Measurements from ENCODE around the gene GRIK1. TPM values are rescaled to one million over a fixed set of nuclear protein-coding genes. Genes with fewer than 3 reads are reported as not detected.

GRIK1 gene
- total RNA-seq, 1 donor from 2014 or later: 3.2 TPM

DNA sequence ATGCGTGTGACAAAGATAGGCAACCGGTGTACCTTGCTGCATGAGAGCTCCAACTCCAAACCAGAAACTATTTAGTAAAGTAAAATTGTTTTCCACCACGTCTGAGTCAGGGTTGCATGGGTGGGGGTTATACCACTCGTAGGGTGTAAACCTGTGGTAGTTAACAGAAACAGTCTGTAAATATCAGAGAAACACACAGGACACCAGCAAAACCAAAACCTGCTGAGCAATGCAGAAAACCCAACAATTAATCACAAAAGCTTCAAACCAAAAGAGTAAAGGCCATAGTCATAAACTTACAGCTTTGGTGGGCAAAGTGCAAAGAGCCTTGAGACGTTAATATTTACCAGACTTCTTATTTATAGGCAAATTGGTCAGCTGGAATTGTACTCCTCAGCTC, 358.4 kb downstream of the GRIK1 start:
- Histone ChIP-seq H3K9me3 (no peaks in the 10 kb centered on the region), H3K4me1 (no peaks in the 10 kb centered on the region), H3K27me3 (no peaks in the 10 kb centered on the region), H3K27ac (no peak overlapping the region), H3K36me3 (no peaks in the 10 kb centered on the region), H3K4me3 (no peak overlapping the region)
- DNase-seq (ENCODE audit: extremely low spot score in 2 of 2): no peak
- TF ChIP-seq POLR2A (IDR thresholded peaks at IDR 0.05): no peak
- TF ChIP-seq POLR2AphosphoS5 (IDR thresholded peaks at IDR 0.05; ENCODE audit: insufficient read depth in 1 of 2, low read depth in 1 of 2): no peak
- TF ChIP-seq, protein P1, sequence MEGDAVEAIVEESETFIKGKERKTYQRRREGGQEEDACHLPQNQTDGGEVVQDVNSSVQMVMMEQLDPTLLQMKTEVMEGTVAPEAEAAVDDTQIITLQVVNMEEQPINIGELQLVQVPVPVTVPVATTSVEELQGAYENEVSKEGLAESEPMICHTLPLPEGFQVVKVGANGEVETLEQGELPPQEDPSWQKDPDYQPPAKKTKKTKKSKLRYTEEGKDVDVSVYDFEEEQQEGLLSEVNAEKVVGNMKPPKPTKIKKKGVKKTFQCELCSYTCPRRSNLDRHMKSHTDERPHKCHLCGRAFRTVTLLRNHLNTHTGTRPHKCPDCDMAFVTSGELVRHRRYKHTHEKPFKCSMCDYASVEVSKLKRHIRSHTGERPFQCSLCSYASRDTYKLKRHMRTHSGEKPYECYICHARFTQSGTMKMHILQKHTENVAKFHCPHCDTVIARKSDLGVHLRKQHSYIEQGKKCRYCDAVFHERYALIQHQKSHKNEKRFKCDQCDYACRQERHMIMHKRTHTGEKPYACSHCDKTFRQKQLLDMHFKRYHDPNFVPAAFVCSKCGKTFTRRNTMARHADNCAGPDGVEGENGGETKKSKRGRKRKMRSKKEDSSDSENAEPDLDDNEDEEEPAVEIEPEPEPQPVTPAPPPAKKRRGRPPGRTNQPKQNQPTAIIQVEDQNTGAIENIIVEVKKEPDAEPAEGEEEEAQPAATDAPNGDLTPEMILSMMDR (IDR thresholded peaks at IDR 0.05): no peak
- intact Hi-C loops (cut with DNase I): no loop called here

- DNase-seq (ENCODE audit: extremely low spot score in 2 of 2): no peak
- intact Hi-C loops (cut with DNase I): no loop called here
- Histone ChIP-seq H3K36me3 (no peaks in the 10 kb centered on the region), H3K27me3 (no peaks in the 10 kb centered on the region), H3K27ac (no peak overlapping the region), H3K4me3 (no peak overlapping the region), H3K4me1 (no peaks in the 10 kb centered on the region), H3K9me3 (no peaks in the 10 kb centered on the region)
- TF ChIP-seq POLR2A (IDR thresholded peaks at IDR 0.05): no peak
- no peak for TF ChIP-seq POLR2AphosphoS5 (IDR thresholded peaks at IDR 0.05; ENCODE audit: insufficient read depth in 1 of 2, low read depth in 1 of 2)
- TF ChIP-seq, protein P1 (IDR thresholded peaks at IDR 0.05): no peak
Measured at GRCh38 chr21:29580732-29581285, 359.0 kb downstream of the GRIK1 start.

DNA sequence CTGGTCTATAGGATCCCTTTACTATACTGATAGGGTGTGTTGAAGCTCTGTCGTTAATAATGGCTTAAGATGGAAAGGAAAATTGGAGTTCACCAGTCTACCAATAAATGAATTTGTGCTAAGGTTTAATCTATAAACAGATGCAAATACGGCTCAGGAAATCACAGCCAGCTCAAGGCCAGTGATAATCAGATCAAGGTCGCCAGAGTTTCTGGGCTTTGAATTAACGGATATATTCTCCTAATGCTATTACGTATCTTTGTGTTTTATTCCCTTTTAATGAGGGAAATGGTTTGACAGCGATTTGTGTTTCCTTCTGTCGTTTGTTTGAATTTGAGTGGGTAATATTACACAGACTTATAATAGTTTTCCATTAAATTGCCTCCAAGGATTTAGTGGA, 361.5 kb downstream of the GRIK1 start:
- H3K27ac ChIP-seq: no peak overlapping the region
- H3K36me3 ChIP-seq: no peaks in the 10 kb centered on the region
- intact Hi-C loops (cut with DNase I): no loop called here
- DNase-seq (ENCODE audit: extremely low spot score in 2 of 2): no peak
- H3K4me3 ChIP-seq: no peak overlapping the region
- no peaks in the 10 kb centered on the region for H3K9me3 ChIP-seq
- TF ChIP-seq POLR2A (IDR thresholded peaks at IDR 0.05) (no peak), POLR2AphosphoS5 (IDR thresholded peaks at IDR 0.05; ENCODE audit: insufficient read depth in 1 of 2, low read depth in 1 of 2) (no peak)
- TF ChIP-seq, protein P1 (IDR thresholded peaks at IDR 0.05): no peak
- H3K4me1 ChIP-seq: no peaks in the 10 kb centered on the region
- no peaks in the 10 kb centered on the region for H3K27me3 ChIP-seq

DNA sequence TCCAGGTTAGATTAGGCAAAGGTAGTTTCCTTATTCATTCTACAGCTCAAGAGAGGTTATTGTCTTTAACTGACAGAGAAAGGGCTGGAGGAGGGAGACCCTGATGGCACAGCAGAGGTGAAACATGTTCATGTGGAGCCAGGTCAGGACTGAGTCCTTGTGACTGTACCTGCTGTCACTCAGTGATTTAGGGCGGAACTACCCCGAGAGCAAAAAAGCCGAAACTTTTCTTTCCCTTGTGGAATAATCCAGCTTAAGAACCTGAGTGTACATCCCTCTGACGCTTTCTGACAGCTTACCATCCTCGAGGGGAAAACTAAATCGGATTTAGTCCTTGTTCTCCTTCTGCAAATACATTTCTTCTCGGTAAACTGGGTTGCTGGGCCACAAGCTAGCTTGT, 367.8 kb downstream of the GRIK1 start:
- H3K27me3 ChIP-seq: no peaks in the 10 kb centered on the region
- H3K4me1 ChIP-seq: peaks cover 8% of the 10 kb centered on the region
- TF ChIP-seq, protein P1 (IDR thresholded peaks at IDR 0.05): no peak
- TF ChIP-seq POLR2A (IDR thresholded peaks at IDR 0.05): no peak
- TF ChIP-seq POLR2AphosphoS5 (IDR thresholded peaks at IDR 0.05; ENCODE audit: insufficient read depth in 1 of 2, low read depth in 1 of 2): no peak
- DNase-seq (ENCODE audit: extremely low spot score in 2 of 2): no peak
- no peak overlapping the region for H3K4me3 ChIP-seq
- no peaks in the 10 kb centered on the region for H3K9me3 ChIP-seq
- H3K36me3 ChIP-seq: no peaks in the 10 kb centered on the region
- intact Hi-C loops (cut with DNase I): no loop called here
- H3K27ac ChIP-seq: no peak overlapping the region

DNA sequence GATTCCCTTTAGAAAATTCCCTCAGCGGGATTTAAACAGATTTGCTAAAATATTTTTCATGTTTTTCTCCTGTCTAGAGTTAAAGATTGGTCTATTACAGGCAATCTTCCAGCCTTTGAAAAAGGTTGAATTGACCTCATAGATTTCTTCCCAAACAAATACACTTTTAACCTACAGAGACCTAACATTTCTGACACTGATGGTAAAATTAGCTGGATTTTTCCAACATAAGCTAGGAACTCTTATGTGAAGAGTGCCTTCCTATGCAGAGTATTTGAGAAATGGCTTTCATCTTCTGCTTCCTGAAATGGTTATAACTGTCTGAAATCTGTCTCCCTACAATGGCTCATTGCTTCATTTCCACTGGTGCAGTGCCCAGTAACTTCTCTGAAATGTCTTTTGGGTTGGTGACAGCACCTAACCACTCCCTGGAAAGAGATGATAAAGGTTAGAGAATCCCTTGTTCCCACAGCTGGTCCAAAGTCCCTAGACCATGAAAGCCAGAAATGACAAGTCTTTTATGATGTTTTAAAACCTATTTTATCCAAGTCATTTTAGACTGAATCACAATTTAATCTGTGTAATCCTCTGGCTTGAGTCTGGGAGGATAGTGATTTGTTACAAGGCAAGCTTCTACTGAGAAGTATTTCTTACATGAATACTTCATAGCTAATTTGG, 371.6 kb downstream of the GRIK1 start:
- Histone ChIP-seq H3K4me1 (peaks cover 8% of the 10 kb centered on the region), H3K9me3 (no peaks in the 10 kb centered on the region), H3K27me3 (no peaks in the 10 kb centered on the region), H3K36me3 (no peaks in the 10 kb centered on the region), H3K4me3 (no peak overlapping the region), H3K27ac (no peak overlapping the region)
- intact Hi-C loops (cut with DNase I): no loop called here
- TF ChIP-seq, protein P1 (IDR thresholded peaks at IDR 0.05): no peak
- TF ChIP-seq POLR2A (IDR thresholded peaks at IDR 0.05) (no peak), POLR2AphosphoS5 (IDR thresholded peaks at IDR 0.05; ENCODE audit: insufficient read depth in 1 of 2, low read depth in 1 of 2) (no peak)
- DNase-seq (ENCODE audit: extremely low spot score in 2 of 2): no peak

All from vagina (tissue), 2 donors.